ENCODE measurements around the gene CMKLR1.

- TF ChIP-seq, protein P1, sequence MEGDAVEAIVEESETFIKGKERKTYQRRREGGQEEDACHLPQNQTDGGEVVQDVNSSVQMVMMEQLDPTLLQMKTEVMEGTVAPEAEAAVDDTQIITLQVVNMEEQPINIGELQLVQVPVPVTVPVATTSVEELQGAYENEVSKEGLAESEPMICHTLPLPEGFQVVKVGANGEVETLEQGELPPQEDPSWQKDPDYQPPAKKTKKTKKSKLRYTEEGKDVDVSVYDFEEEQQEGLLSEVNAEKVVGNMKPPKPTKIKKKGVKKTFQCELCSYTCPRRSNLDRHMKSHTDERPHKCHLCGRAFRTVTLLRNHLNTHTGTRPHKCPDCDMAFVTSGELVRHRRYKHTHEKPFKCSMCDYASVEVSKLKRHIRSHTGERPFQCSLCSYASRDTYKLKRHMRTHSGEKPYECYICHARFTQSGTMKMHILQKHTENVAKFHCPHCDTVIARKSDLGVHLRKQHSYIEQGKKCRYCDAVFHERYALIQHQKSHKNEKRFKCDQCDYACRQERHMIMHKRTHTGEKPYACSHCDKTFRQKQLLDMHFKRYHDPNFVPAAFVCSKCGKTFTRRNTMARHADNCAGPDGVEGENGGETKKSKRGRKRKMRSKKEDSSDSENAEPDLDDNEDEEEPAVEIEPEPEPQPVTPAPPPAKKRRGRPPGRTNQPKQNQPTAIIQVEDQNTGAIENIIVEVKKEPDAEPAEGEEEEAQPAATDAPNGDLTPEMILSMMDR (IDR thresholded peaks at IDR 0.05) = no peak
- TF ChIP-seq POLR2A (IDR thresholded peaks at IDR 0.05) = no peak
- no peak for TF ChIP-seq POLR2AphosphoS5 (IDR thresholded peaks at IDR 0.05; ENCODE audit: insufficient read depth in 1 of 2, low read depth in 1 of 2)
Measured at GRCh38 chr12:108311605-108312004, 27.5 kb downstream of the CMKLR1 start.
